ENCODE measurements around the gene RDH11. TPM values are rescaled to one million over a fixed set of nuclear protein-coding genes. Genes with fewer than 3 reads are reported as not detected.
A peak's percentile ranks its signal among the peaks of the same experiment; 100 is the strongest.

RDH11 gene
- total RNA-seq, 1 donor from 2014 or later: 13.9 TPM

DNA sequence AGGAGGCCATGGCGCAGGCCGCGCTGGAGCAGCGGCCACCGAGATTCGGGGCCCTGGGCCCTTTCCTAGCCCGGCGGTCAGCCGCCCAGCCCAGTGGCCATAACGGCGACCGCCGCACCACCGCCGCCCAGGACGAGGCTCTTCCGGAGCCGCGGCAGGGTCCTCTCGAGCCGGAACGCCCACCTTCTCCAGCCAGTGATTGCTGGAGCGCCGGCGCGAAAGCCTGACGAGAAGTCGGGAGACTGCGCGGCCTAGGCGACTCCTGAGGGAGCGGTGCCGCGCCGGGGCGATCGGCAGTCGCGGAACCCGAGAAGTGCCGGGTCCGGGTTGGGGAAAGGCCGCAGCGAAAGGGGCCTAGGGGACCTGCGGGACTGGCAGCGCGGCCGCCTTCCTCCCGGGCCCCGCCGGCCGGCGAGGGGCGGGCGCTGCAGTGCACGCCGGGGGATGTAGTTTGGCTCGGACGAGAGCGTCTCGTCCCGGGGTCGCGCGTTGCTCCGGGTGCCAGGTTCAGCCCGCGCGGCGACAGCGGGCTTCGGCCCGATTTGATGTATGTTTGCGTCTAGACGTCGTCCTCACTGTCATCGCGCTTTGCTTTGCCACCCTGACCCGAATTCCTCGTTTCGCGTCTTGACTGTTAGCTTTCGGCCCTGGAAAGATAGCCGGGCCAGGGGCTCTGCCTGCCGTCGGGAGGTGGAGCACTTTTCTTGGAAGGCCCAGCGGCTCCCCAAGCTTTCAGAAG lies 20.9 kb downstream of the RDH11 start, which contains the start of gene VTI1B:
Gene VTI1B (minus strand): TSS at position 153 of the 739 bp plus-strand sequence. CDS start 143 bp downstream, at position 10.
- H3K27ac ChIP-seq (replicated peaks): peak within 1 kb of the TSS; percentile 100
- intact Hi-C loops (cut with micrococcal nuclease): no loop called here
- peaks cover 10% of the 10 kb centered on the region for H3K36me3 ChIP-seq
- H3K9me3 ChIP-seq (replicated peaks): no peaks in the 10 kb centered on the region
- H3K4me3 ChIP-seq: peak within 1 kb of the TSS; percentile 92
- peak; percentile 85 for DNase-seq
- TF ChIP-seq, protein P1, sequence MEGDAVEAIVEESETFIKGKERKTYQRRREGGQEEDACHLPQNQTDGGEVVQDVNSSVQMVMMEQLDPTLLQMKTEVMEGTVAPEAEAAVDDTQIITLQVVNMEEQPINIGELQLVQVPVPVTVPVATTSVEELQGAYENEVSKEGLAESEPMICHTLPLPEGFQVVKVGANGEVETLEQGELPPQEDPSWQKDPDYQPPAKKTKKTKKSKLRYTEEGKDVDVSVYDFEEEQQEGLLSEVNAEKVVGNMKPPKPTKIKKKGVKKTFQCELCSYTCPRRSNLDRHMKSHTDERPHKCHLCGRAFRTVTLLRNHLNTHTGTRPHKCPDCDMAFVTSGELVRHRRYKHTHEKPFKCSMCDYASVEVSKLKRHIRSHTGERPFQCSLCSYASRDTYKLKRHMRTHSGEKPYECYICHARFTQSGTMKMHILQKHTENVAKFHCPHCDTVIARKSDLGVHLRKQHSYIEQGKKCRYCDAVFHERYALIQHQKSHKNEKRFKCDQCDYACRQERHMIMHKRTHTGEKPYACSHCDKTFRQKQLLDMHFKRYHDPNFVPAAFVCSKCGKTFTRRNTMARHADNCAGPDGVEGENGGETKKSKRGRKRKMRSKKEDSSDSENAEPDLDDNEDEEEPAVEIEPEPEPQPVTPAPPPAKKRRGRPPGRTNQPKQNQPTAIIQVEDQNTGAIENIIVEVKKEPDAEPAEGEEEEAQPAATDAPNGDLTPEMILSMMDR (IDR thresholded peaks at IDR 0.05; ENCODE audit: borderline replicate concordance): peak; percentile 24
- peaks cover 48% of the 10 kb centered on the region for H3K4me1 ChIP-seq
- no peaks in the 10 kb centered on the region for H3K27me3 ChIP-seq (ENCODE audit: low read depth)

DNA sequence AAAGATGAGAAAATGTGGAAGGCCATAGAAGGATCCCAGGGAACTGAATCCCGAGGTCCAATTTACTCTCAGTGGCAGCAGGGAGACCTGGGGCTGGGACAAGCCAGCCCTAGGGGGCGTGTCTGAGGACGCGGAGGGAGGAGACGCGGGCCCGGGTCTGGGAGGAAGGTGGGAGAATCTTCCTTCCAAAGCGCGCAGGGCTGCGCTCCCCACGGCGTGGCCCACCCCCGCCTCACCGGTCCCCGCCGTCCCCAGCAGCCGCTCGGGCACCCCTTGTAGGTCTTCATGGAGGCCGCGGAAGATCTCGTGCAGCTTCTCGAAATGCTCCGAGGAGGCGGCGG lies 21.5 kb downstream of the RDH11 start:
- intact Hi-C loops (cut with micrococcal nuclease): no loop called here
- Histone ChIP-seq H3K9me3 (replicated peaks) (no peaks in the 10 kb centered on the region), H3K27me3 (ENCODE audit: low read depth) (no peaks in the 10 kb centered on the region), H3K36me3 (peaks cover 10% of the 10 kb centered on the region), H3K4me1 (peaks cover 48% of the 10 kb centered on the region), H3K27ac (replicated peaks) (peak overlapping the region; percentile 100), H3K4me3 (peak overlapping the region; percentile 92)
- DNase-seq: peak; percentile 75
- TF ChIP-seq, protein P1 (IDR thresholded peaks at IDR 0.05; ENCODE audit: borderline replicate concordance): peak; percentile 44

DNA sequence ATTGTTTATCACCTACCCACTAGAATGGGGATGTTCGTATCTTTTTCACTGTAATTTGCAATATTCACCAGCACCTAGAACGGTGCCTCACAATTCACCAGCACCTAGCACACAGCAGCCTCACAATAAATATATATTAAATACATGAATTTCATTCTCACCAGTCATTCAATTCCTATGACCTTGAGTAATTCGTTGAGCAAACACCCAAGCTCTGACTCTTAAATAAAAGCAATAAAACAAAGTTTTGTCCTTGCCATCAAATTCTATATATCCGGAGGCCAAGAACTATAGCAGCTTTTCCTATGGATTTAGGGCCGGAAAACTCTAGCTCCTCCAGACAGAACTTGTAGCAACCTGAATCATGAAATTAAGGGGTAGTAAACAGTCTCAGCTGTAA lies 22.1 kb downstream of the RDH11 start:
- TF ChIP-seq, protein P1 (IDR thresholded peaks at IDR 0.05; ENCODE audit: borderline replicate concordance): no peak
- Histone ChIP-seq H3K27ac (replicated peaks) (peak overlapping the region; percentile 100), H3K9me3 (replicated peaks) (no peaks in the 10 kb centered on the region), H3K36me3 (peaks cover 10% of the 10 kb centered on the region), H3K4me3 (peak overlapping the region; percentile 92), H3K4me1 (peaks cover 48% of the 10 kb centered on the region), H3K27me3 (ENCODE audit: low read depth) (no peaks in the 10 kb centered on the region)
- no peak for DNase-seq
- intact Hi-C loops (cut with micrococcal nuclease): no loop called here

DNA sequence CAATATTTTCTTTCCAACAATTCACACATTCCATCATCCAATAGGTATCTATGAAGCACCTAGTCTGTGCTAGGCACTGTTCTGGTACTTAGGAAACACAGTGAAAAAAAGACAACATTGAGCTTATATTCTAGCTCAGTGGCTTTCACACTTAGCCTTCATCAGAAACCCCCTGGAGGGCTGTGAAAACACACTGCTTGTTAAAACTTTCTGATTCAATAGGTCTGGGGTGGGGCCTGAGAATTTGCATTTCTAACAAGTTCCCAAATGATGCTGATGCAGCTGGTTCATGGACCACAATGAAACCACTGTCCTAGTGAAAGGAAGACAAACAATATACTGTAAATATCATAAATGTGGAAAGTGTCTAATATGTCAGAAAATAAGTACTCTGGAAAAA lies 27.0 kb downstream of the RDH11 start:
- intact Hi-C loops (cut with micrococcal nuclease): no loop called here
- Histone ChIP-seq H3K36me3 (no peaks in the 10 kb centered on the region), H3K9me3 (replicated peaks) (no peaks in the 10 kb centered on the region)

DNA sequence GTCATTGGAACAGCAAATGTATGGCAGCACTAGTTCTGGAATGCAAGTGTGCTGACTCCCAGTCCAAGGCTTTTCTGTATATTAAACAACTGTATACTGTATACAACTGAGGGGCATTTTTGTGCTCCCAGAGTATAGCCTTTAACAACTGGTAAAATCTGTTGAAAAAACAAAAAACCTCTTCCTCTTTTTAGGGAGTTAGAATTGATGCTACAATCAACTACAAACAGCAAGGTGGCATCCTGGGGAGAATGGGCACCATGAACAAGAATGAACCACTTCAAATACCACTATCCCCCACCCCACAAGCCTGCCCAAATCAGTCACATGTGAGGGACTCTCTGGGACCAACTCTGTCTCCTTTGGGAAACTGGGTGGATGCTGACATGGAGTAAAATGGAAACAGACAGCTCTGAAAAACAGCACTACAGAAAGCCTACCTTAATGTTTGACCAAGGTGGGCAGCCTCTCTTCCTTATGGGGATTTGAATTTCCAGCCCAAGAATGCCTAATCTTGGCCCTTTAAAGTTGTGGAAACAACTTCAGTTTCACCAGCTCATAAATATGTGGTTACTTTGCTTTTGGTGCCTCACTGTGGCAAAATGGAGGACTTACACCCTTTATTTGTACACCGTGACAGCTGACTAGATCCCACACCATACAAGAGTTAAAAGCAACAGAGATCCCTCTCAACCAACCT lies 28.7 kb downstream of the RDH11 start:
- DNase-seq: no peak
- no peaks in the 10 kb centered on the region for H3K9me3 ChIP-seq (replicated peaks)
- intact Hi-C loops (cut with micrococcal nuclease): no loop called here
- H3K4me3 ChIP-seq: no peak overlapping the region
- H3K27me3 ChIP-seq (ENCODE audit: low read depth): no peaks in the 10 kb centered on the region
- H3K4me1 ChIP-seq: peaks cover 18% of the 10 kb centered on the region
- peaks cover 4% of the 10 kb centered on the region for H3K36me3 ChIP-seq
- TF ChIP-seq, protein P1 (IDR thresholded peaks at IDR 0.05; ENCODE audit: borderline replicate concordance): peak; percentile 68
- H3K27ac ChIP-seq (replicated peaks): no peak overlapping the region

More for the DNA sequence above, 27.0 kb downstream of the RDH11 start:
- no peak for DNase-seq
- H3K4me3 ChIP-seq: no peak overlapping the region
- H3K4me1 ChIP-seq: peaks cover 35% of the 10 kb centered on the region
- H3K27ac ChIP-seq (replicated peaks): no peak overlapping the region
- TF ChIP-seq, protein P1 (IDR thresholded peaks at IDR 0.05; ENCODE audit: borderline replicate concordance): no peak
- H3K27me3 ChIP-seq (ENCODE audit: low read depth): no peaks in the 10 kb centered on the region
